H1 (cell line): Measurements from ENCODE around the gene ZXDC.

ENCODE experiments used
- CEBPB ChIP-seq: IDR thresholded peaks from 2 replicates; pipeline ENCODE4 v1.6.1; 2012; ENCODE audit warnings: low read depth, low read length
- CHD1 ChIP-seq: IDR thresholded peaks from 2 replicates; pipeline ENCODE4 v1.6.1; 2012; ENCODE audit warnings: low read depth, low read length, improper control_type of control experiment
- CHD7 ChIP-seq: fragments of 300-600 bp; sonication (generic); IDR thresholded peaks from 2 replicates; pipeline ENCODE4 v1.7.1; 2012; ENCODE audit warnings: low read length, moderate library complexity, mild to moderate bottlenecking, inconsistent platforms; ENCODE audit not compliant: insufficient replicate concordance
- CTCF ChIP-seq, 3 experiments: IDR thresholded peaks; 1 replicate in 2 of 3; 2 replicates in 1 of 3; pipeline versions ENCODE4 v1.5.1 to v1.6.1; 2011; ENCODE audit warnings: low read length in 3 of 3, mild to moderate bottlenecking in 3 of 3, inconsistent platforms in 2 of 3, low read depth in 1 of 3, moderate library complexity in 1 of 3; ENCODE audit not compliant: insufficient read depth in 1 of 3; ENCODE audit errors: control extremely low read depth in 1 of 3
- EP300 ChIP-seq, 2 experiments: IDR thresholded peaks; 1 replicate in 1 of 2; 2 replicates in 1 of 2; pipeline ENCODE4 v1.6.1; 2011 to 2012; ENCODE audit warnings: low read depth in 2 of 2, low read length in 2 of 2, mild to moderate bottlenecking in 2 of 2, borderline replicate concordance in 1 of 2, inconsistent platforms in 1 of 2, moderate library complexity in 1 of 2
- EZH2 ChIP-seq: fragments of 200-600 bp; sonication (generic); IDR thresholded peaks from 2 replicates; pipeline ENCODE4 v1.7.1; 2012; ENCODE audit warnings: low read depth, mild to moderate bottlenecking, moderate library complexity, low read length, inconsistent platforms; ENCODE audit not compliant: severe bottlenecking
- FOSL1 ChIP-seq: IDR thresholded peaks from 2 replicates; pipeline ENCODE4 v1.6.1; 2011; ENCODE audit warnings: mild to moderate bottlenecking, low read depth, low read length, moderate library complexity; ENCODE audit not compliant: insufficient read depth
- KDM1A ChIP-seq: fragments of 200-600, 300-600 bp; sonication (generic); IDR thresholded peaks from 2 replicates; pipeline ENCODE4 v1.7.1; 2016; ENCODE audit warnings: mild to moderate bottlenecking, low read length, borderline replicate concordance
- POLR2AphosphoS5 ChIP-seq: IDR thresholded peaks from 2 replicates; pipeline ENCODE4 v1.6.1; 2011; ENCODE audit warnings: low read depth, low read length
- RAD21 ChIP-seq, 2 experiments: IDR thresholded peaks in 1 of 2; conservative IDR thresholded peaks in 1 of 2; 2 replicates each; pipeline ENCODE4 v1.6.1; 2011; ENCODE audit warnings: low read depth in 2 of 2, low read length in 2 of 2, improper control_type of control experiment in 1 of 2, inconsistent platforms in 1 of 2, mild to moderate bottlenecking in 1 of 2, moderate library complexity in 1 of 2
- SP1 ChIP-seq: IDR thresholded peaks from 2 replicates; pipeline ENCODE4 v1.6.1; 2011; ENCODE audit warnings: low read depth, low read length

GRCh38 chr3:126412841-126413692, 62.6 kb downstream of the ZXDC start:
- TF ChIP-seq CHD7 (no peak), CTCF (IDR thresholded peaks at IDR 0.05; ENCODE audit: control extremely low read depth in 1 of 3, insufficient read depth in 1 of 3, low read depth in 1 of 3, low read length in 3 of 3) (no peak), CEBPB (no peak), POLR2AphosphoS5 (no peak), EZH2 (no peak), CHD1 (no peak), SP1 (no peak), EP300 (IDR thresholded peaks at IDR 0.05; ENCODE audit: borderline replicate concordance in 1 of 2, low read depth in 2 of 2, low read length in 2 of 2) (no peak), RAD21 (IDR thresholded peaks at IDR 0.05 in 1 of 2, conservative IDR thresholded peaks at IDR 0.05 in 1 of 2; ENCODE audit: low read depth in 2 of 2, low read length in 2 of 2) (no peak), KDM1A (no peak), FOSL1 (no peak)
